Measurements from ENCODE around the gene NDE1.
A peak's percentile ranks its signal among the peaks of the same experiment; 100 is the strongest.
"Not testable (repeated sequence)": the region's sequence is repeated elsewhere in the genome, so short reads cannot be mapped to it uniquely, and the experiment has no call there.

NDE1 gene

GRCh38 chr16:15650019-15650697 is at the start of gene NDE1:
Gene NDE1 (plus strand): TSS chr16:15650245. CDS start chr16:15664779, 14,534 bp downstream.
- DNase-seq (ENCODE audit: low read depth): peak; percentile 76

GRCh38 chr16:15601212-15601879 is 48.7 kb upstream of the NDE1 start:
- DNase-seq (ENCODE audit: low read depth): no peak

- DNase-seq (ENCODE audit: low read depth): no peak
These were observed 47.6 kb upstream of the NDE1 start for GRCh38 chr16:15602285-15603044.

- no peak for DNase-seq (ENCODE audit: low read depth)
These were observed 45.3 kb upstream of the NDE1 start for GRCh38 chr16:15604460-15605440.

- DNase-seq (ENCODE audit: low read depth): no peak
These were observed 44.1 kb upstream of the NDE1 start for GRCh38 chr16:15605839-15606517.

- DNase-seq (ENCODE audit: low read depth): no peak
These were observed 43.4 kb upstream of the NDE1 start for GRCh38 chr16:15606518-15607220.

GRCh38 chr16:15607221-15607699 is 42.8 kb upstream of the NDE1 start:
- not testable (repeated sequence) for DNase-seq (ENCODE audit: low read depth)

GRCh38 chr16:15607700-15608396 is 42.2 kb upstream of the NDE1 start:
- DNase-seq (ENCODE audit: low read depth): no peak

GRCh38 chr16:15608398-15609285 is 41.4 kb upstream of the NDE1 start:
- no peak for DNase-seq (ENCODE audit: low read depth)

- DNase-seq (ENCODE audit: low read depth): no peak
These were observed 40.8 kb upstream of the NDE1 start for GRCh38 chr16:15609286-15609649.

- DNase-seq (ENCODE audit: low read depth): no peak
These were observed 39.6 kb upstream of the NDE1 start for GRCh38 chr16:15610369-15610871.

- DNase-seq (ENCODE audit: low read depth): no peak
These were observed 38.4 kb upstream of the NDE1 start for GRCh38 chr16:15611610-15612009.

- no peak for DNase-seq (ENCODE audit: low read depth)
These were observed 36.4 kb upstream of the NDE1 start for GRCh38 chr16:15613676-15614075.

- DNase-seq (ENCODE audit: low read depth): no peak
These were observed 34.0 kb upstream of the NDE1 start for GRCh38 chr16:15616012-15616411.

- no peak for DNase-seq (ENCODE audit: low read depth)
These were observed 33.4 kb upstream of the NDE1 start for GRCh38 chr16:15616475-15617165.

GRCh38 chr16:15617901-15618300 is 32.1 kb upstream of the NDE1 start:
- DNase-seq (ENCODE audit: low read depth): no peak

- DNase-seq (ENCODE audit: low read depth): no peak
These were observed 31.7 kb upstream of the NDE1 start for GRCh38 chr16:15618392-15618791.

- no peak for DNase-seq (ENCODE audit: low read depth)
These were observed 29.3 kb upstream of the NDE1 start for GRCh38 chr16:15620611-15621195.
